Esophagus muscularis mucosa (tissue), 3 donors: ENCODE measurements around the gene TBC1D32.

ENCODE experiments used
- CTCF ChIP-seq, 3 experiments: fragments of 200-600 bp in 2 of 3; fragments of 450-650 bp in 1 of 3; sonication (generic) in 2 of 3; IDR thresholded peaks; one replicate each; pipeline ENCODE4 v1.5.1; 2017 to 2019; ENCODE audit warnings: antibody characterized with exemption in 3 of 3, mild to moderate bottlenecking in 2 of 3, moderate library complexity in 1 of 3
- EP300 ChIP-seq: sonication (generic); formaldehyde crosslinking; IDR thresholded peaks from one replicate; pipeline ENCODE4 v1.6.1; 2017; ENCODE audit warnings: antibody characterized with exemption

- TF ChIP-seq CTCF (IDR thresholded peaks at IDR 0.05) (no peak), EP300 (no peak)
Observed at GRCh38 chr6:121338956-121339355, 4.7 kb upstream of the TBC1D32 start.
